HCT116 (cell line): ENCODE data around the gene OR10H4. TPM values are rescaled to one million over a fixed set of nuclear protein-coding genes. Genes with fewer than 3 reads are reported as not detected.

Source experiments
- ATAC-seq: fragments of 200-7000 bp; cut with Tn5 transposase; 2 replicates; pipeline ENCODE4 v1.9.1; 2020; ENCODE audit warnings: mild to moderate bottlenecking, moderate library complexity
- BruUV-seq: library from RNA; stranded (reverse); fragments of 400-500 nt; replicated peaks from 2 replicates; lab custom pipeline; 2021; lab: Mats Ljungman, UMichigan
- CTCF ChIA-PET: fragments of 300-600 bp; sonication (Branson Sonifier 250); formaldehyde crosslinking; loops from one replicate; lab custom pipeline; 2021; ENCODE audit warnings: antibody characterized with exemption; lab: Charles Lee
- POLR2A ChIA-PET: fragments of 300-600, 350-600 bp; sonication (Branson Sonifier 250); formaldehyde crosslinking; loops from one replicate; lab custom pipeline; 2021; ENCODE audit warnings: antibody characterized with exemption; lab: Charles Lee
- RAD21 ChIA-PET, 2 experiments: fragments of 300-600 bp; sonication (Branson Sonifier 250); formaldehyde crosslinking; loops; one replicate each; lab custom pipeline; 2023; ENCODE audit warnings: low total read pairs in 2 of 2; ENCODE audit not compliant: uncharacterized antibody in 2 of 2, unreplicated experiment in 2 of 2, low non-redundant PET in 1 of 2; lab: Charles Lee
- DNase-seq: peaks from one replicate; pipeline ENCODE4 v3.0.0-alpha.2; 2010; ENCODE audit warnings: low read depth, low spot score
- H2AFZ ChIP-seq: fragments of 200-600 bp; shearing (Covaris generic), sonication (generic); 2 replicates; pipeline ENCODE4 v1.6.1; 2017; ENCODE audit warnings: low read depth, mixed run types, mixed read lengths, antibody characterized with exemption, low read length; ENCODE audit not compliant: poor library complexity, severe bottlenecking
- H3K27ac ChIP-seq: 2 replicates; pipeline ENCODE4 v1.5.1; 2012; ENCODE audit warnings: low read depth, low read length
- H3K27me3 ChIP-seq: fragments of 200-600 bp; sonication (generic); 2 replicates; pipeline ENCODE4 v1.6.1; 2016; ENCODE audit warnings: mixed run types, low read length, mixed read lengths; ENCODE audit not compliant: insufficient read depth
- H3K36me3 ChIP-seq, 2 experiments: fragments of 200-500 bp in 1 of 2; fragments of 200-600 bp in 1 of 2; sonication (Bioruptor generic) in 1 of 2; sonication (generic) in 1 of 2; 2 replicates each; pipeline versions ENCODE4 v1.5.1 to v1.6.1; 2014 to 2016; ENCODE audit warnings: low read length in 2 of 2, inconsistent platforms in 1 of 2, mixed read lengths in 1 of 2, mixed run types in 1 of 2; ENCODE audit not compliant: insufficient read depth in 2 of 2, control insufficient read depth in 1 of 2
- H3K4me1 ChIP-seq, 2 experiments: fragments of 200-600 bp in 1 of 2; sonication (generic) in 1 of 2; 2 replicates each; pipeline versions ENCODE4 v1.5.1 to v1.6.1; 2012 to 2017; ENCODE audit warnings: low read length in 2 of 2, inconsistent platforms in 1 of 2, mild to moderate bottlenecking in 1 of 2, mixed read lengths in 1 of 2, mixed run types in 1 of 2, moderate library complexity in 1 of 2; ENCODE audit not compliant: insufficient read depth in 2 of 2, control insufficient read depth in 1 of 2
- H3K4me2 ChIP-seq: fragments of 200-600 bp; sonication (generic); 2 replicates; pipeline ENCODE4 v1.6.1; 2017; ENCODE audit warnings: mixed run types, low read length, mixed read lengths
- H3K4me3 ChIP-seq, 2 experiments: fragments of 200-600 bp in 1 of 2; sonication (generic) in 1 of 2; replicated peaks in 1 of 2; 2 replicates each; pipeline ENCODE4 v1.5.1; 2011 to 2016; ENCODE audit warnings: low read length in 2 of 2, control low read depth in 1 of 2, low read depth in 1 of 2, mild to moderate bottlenecking in 1 of 2, mixed read lengths in 1 of 2, mixed run types in 1 of 2
- H3K79me2 ChIP-seq: fragments of 200-600 bp; sonication (generic); 2 replicates; pipeline ENCODE4 v1.6.1; 2017; ENCODE audit warnings: mild to moderate bottlenecking, mixed run types, low read length, moderate library complexity, mixed read lengths; ENCODE audit not compliant: insufficient read depth
- H3K9ac ChIP-seq: fragments of 200-600 bp; sonication (generic); 2 replicates; pipeline ENCODE4 v1.6.1; 2016; ENCODE audit warnings: low read length, mixed read lengths
- H3K9me2 ChIP-seq: fragments of 200-600 bp; sonication (generic), shearing (Covaris generic); 2 replicates; pipeline ENCODE4 v1.6.1; 2017; ENCODE audit warnings: mixed run types, mild to moderate bottlenecking, moderate library complexity; ENCODE audit not compliant: insufficient read depth
- H3K9me3 ChIP-seq, 2 experiments: fragments of 200-500 bp in 1 of 2; fragments of 200-600 bp in 1 of 2; sonication (Bioruptor generic) in 1 of 2; sonication (generic) in 1 of 2; 2 replicates each; pipeline ENCODE4 v1.6.1; 2014 to 2017; ENCODE audit warnings: low read length in 2 of 2, mixed read lengths in 2 of 2, inconsistent platforms in 1 of 2, low read depth in 1 of 2, mild to moderate bottlenecking in 1 of 2, mixed run types in 1 of 2, moderate library complexity in 1 of 2; ENCODE audit not compliant: control insufficient read depth in 1 of 2, insufficient read depth in 1 of 2
- H4K20me1 ChIP-seq: fragments of 200-600 bp; sonication (generic), shearing (Covaris generic); 2 replicates; pipeline ENCODE4 v1.6.1; 2017; ENCODE audit warnings: mixed run types, mild to moderate bottlenecking, moderate library complexity; ENCODE audit not compliant: insufficient read depth
- CBX3 ChIP-seq: IDR thresholded peaks from 2 replicates; pipeline ENCODE4 v1.6.1; 2012; ENCODE audit warnings: low read depth
- CTCF ChIP-seq, 3 experiments: fragments of 200-600 bp in 1 of 3; sonication (generic) in 1 of 3; IDR thresholded peaks in 2 of 3; conservative IDR thresholded peaks in 1 of 3; 2 replicates each; pipeline ENCODE4 v1.5.1; 2012 to 2017; ENCODE audit warnings: low read depth in 2 of 3, low read length in 2 of 3, antibody characterized with exemption in 1 of 3, borderline replicate concordance in 1 of 3, control low read depth in 1 of 3, mild to moderate bottlenecking in 1 of 3, mixed read lengths in 1 of 3, mixed run types in 1 of 3, moderate library complexity in 1 of 3; ENCODE audit not compliant: insufficient read depth in 1 of 3
- EGR1 ChIP-seq: IDR thresholded peaks from 2 replicates; pipeline ENCODE4 v1.6.1; 2012; ENCODE audit warnings: low read depth
- ELF1 ChIP-seq: IDR thresholded peaks from 2 replicates; pipeline ENCODE4 v1.6.1; 2012; ENCODE audit warnings: low read depth, borderline replicate concordance
- MAX ChIP-seq: IDR thresholded peaks from 2 replicates; pipeline ENCODE4 v1.6.1; 2012
- REST ChIP-seq: IDR thresholded peaks from 2 replicates; pipeline ENCODE4 v1.6.1; 2012; ENCODE audit warnings: low read depth
- SIN3A ChIP-seq: IDR thresholded peaks from 2 replicates; pipeline ENCODE4 v1.6.1; 2012; ENCODE audit warnings: low read depth
- SP1 ChIP-seq: IDR thresholded peaks from 2 replicates; pipeline ENCODE4 v1.6.1; 2012; ENCODE audit warnings: low read depth
- SRF ChIP-seq: IDR thresholded peaks from 2 replicates; pipeline ENCODE4 v1.6.1; 2012; ENCODE audit warnings: low read depth
- ZFX ChIP-seq: fragments of 450-650 bp; IDR thresholded peaks from 2 replicates; pipeline ENCODE4 v1.6.1; 2017
- intact Hi-C: fragments of 100-400 bp; cut with micrococcal nuclease; formaldehyde crosslinking; loops from 2 replicates; pipeline ENCODE4 v1.10.0; 2022
- total RNA-seq: library from RNA; stranded (reverse); gene quantifications from one replicate; pipeline ENCODE4 v1.2.1, GENCODE V29; 2021; ENCODE audit not compliant: unreplicated experiment

Gene OR10H4
- total RNA-seq, 1 experiment from 2014 or later, result not detected

GRCh38 chr19:15935167-15935702, 13.6 kb upstream of the OR10H4 start (continued):
- TF ChIP-seq REST, result no peak
- no peak for TF ChIP-seq SIN3A
- TF ChIP-seq SP1, result no peak
- TF ChIP-seq SRF, result no peak
- TF ChIP-seq, all 23 proteins: peak for 0

GRCh38 chr19:15936173-15936572, 12.6 kb upstream of the OR10H4 start:
- H3K9me3 ChIP-seq, result peaks cover 4 to 5% of the 10 kb centered on the region in 2 experiments; a peak in 1 of 4 replicates
- POLR2A ChIA-PET, result no interaction called here
- H3K36me3 ChIP-seq, result no peaks in the 10 kb centered on the region
- intact Hi-C loops, result no loop called here
- BruUV-seq, result no TSS peak
- H3K79me2 ChIP-seq, result peaks cover 4% of the 10 kb centered on the region; the same call in 1 of the 2 replicates
- ATAC-seq (no peak), DNase-seq (no peak)
- H3K4me2 ChIP-seq, result no peak overlapping the region
- H3K4me1 ChIP-seq, result peaks cover 21 to 24% of the 10 kb centered on the region in 2 experiments
- H3K9ac ChIP-seq, result no peak overlapping the region
- H3K9me2 ChIP-seq, result no peaks in the 10 kb centered on the region
- RAD21 ChIA-PET, result no interaction called here
- H3K4me3 ChIP-seq, result no peak overlapping the region
- H3K27me3 ChIP-seq, result no peaks in the 10 kb centered on the region
- no peak overlapping the region for H2AFZ ChIP-seq
- H4K20me1 ChIP-seq, result no peaks in the 10 kb centered on the region
- no peak overlapping the region for H3K27ac ChIP-seq
- TF ChIP-seq ZFX, result no peak
- TF ChIP-seq CBX3, result no peak
- no peak for TF ChIP-seq ELF1
- TF ChIP-seq MAX, result no peak
- no peak for TF ChIP-seq SIN3A
- TF ChIP-seq EGR1, result no peak
- TF ChIP-seq CTCF (IDR thresholded peaks at IDR 0.05 in 2 of 3, conservative IDR thresholded peaks at IDR 0.05 in 1 of 3; ENCODE audit: borderline replicate concordance in 1 of 3, insufficient read depth in 1 of 3, low read depth in 2 of 3, low read length in 2 of 3), result no peak
- CTCF ChIA-PET, result no interaction called here
